Smooth muscle cell of the brain vasculature (primary cell): Measurements from ENCODE around the gene ELMOD3.

ENCODE experiments used
- DNase-seq: peaks from one replicate; pipeline ENCODE4 v3.0.0-alpha.2; 2012; ENCODE audit warnings: low read depth, low spot score

ELMOD3 gene

DNA sequence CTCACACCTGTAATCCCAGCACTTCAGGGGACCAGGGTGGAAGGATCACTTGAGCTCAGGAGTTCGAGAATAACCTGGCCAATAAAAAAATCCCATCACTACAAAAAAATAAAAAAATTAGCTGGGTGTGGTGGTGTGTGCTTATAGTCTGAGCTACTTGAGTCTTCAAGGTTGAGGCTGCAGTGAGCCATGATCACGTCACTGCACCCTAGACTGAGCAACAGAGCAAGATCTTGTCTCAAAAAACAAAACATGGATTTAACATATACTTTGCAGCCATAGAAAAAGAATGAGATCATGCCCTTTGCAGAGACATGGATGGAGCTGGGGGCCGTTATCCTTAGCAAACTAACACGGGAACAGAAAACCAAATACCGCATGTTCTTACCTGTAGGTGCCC is 86.2 kb downstream of the ELMOD3 start:
- no peak for DNase-seq
